GM13977 (cell line): ENCODE data around the gene BTG4.

Experiments
- DNase-seq: peaks from one replicate; pipeline ENCODE4 v3.0.0; 2012; ENCODE audit warnings: low spot score
- CTCF ChIP-seq: IDR thresholded peaks from 2 replicates; pipeline ENCODE4 v1.5.1; 2012; ENCODE audit warnings: mild to moderate bottlenecking, control low read depth; ENCODE audit not compliant: insufficient read depth; ENCODE audit errors: extremely low read depth, missing control alignments
- in situ Hi-C: fragments of 300-500 bp; cut with MboI; formaldehyde crosslinking; loops from one replicate; pipeline ENCODE4 v1.12.0; 2022; ENCODE audit warnings: low sequenced_read_pairs, low pct_unique_long_range_greater_than_20kb, mixed read lengths, inconsistent platforms; ENCODE audit not compliant: unreplicated experiment

The BTG4 gene

GRCh38 chr11:111479666-111480065 lies 32.5 kb downstream of the BTG4 start:
- TF ChIP-seq CTCF = no peak
- no peak for DNase-seq
- in situ Hi-C loops = no loop called here

- in situ Hi-C loops = no loop called here
- no peak for DNase-seq
- no peak for TF ChIP-seq CTCF
Measured at GRCh38 chr11:111477898-111478297, 34.3 kb downstream of the BTG4 start.

- no peak for TF ChIP-seq CTCF
- in situ Hi-C loops = no loop called here
- DNase-seq = no peak
Measured at GRCh38 chr11:111476956-111477355, 35.2 kb downstream of the BTG4 start.

- in situ Hi-C loops = no loop called here
- no peak for DNase-seq
Measured at GRCh38 chr11:111476366-111476765, 35.8 kb downstream of the BTG4 start.

GRCh38 chr11:111474432-111474831 lies 37.8 kb downstream of the BTG4 start:
- in situ Hi-C loops = no loop called here
- no peak for TF ChIP-seq CTCF
- no peak for DNase-seq

More at GRCh38 chr11:111476366-111476765, 35.8 kb downstream of the BTG4 start:
- TF ChIP-seq CTCF = no peak

GRCh38 chr11:111472228-111472627 lies 40.0 kb downstream of the BTG4 start:
- in situ Hi-C loops = no loop called here
- DNase-seq = no peak
- TF ChIP-seq CTCF = no peak

- in situ Hi-C loops = no loop called here
- DNase-seq = no peak
- no peak for TF ChIP-seq CTCF
Measured at GRCh38 chr11:111469200-111469599, 43.0 kb downstream of the BTG4 start.
